CMK (cell line): ENCODE results near the gene CEP104.

ENCODE experiments used
- DNase-seq: peaks from one replicate; pipeline ENCODE4 v3.0.0-alpha.2; 2010; ENCODE audit warnings: low read depth

CEP104 gene

GRCh38 chr1:3868464-3869006, 11.5 kb upstream of the CEP104 start:
- DNase-seq: no peak

- DNase-seq: no peak
Observed at GRCh38 chr1:3865606-3866160, 8.7 kb upstream of the CEP104 start.

- no peak for DNase-seq
Observed at GRCh38 chr1:3864884-3865283, 7.9 kb upstream of the CEP104 start.

GRCh38 chr1:3863231-3863935, 6.4 kb upstream of the CEP104 start:
- no peak for DNase-seq

- peak; percentile 33 for DNase-seq
Observed at GRCh38 chr1:3858231-3858981, 1.4 kb upstream of the CEP104 start.

- no peak for DNase-seq
Observed at GRCh38 chr1:3857791-3858129, 749 bp upstream of the CEP104 start.

- DNase-seq: no peak
Observed at GRCh38 chr1:3852711-3853485, 4.1 kb downstream of the CEP104 start.

- no peak for DNase-seq
Observed at GRCh38 chr1:3852091-3852490, 4.9 kb downstream of the CEP104 start.

- DNase-seq: no peak
Observed at GRCh38 chr1:3851292-3851691, 5.7 kb downstream of the CEP104 start.

GRCh38 chr1:3850857-3851256, 6.2 kb downstream of the CEP104 start:
- no peak for DNase-seq

- DNase-seq: no peak
Observed at GRCh38 chr1:3847081-3847480, 9.9 kb downstream of the CEP104 start.

- no peak for DNase-seq
Observed at GRCh38 chr1:3846541-3846940, 10.5 kb downstream of the CEP104 start.

- no peak for DNase-seq
Observed at GRCh38 chr1:3842912-3843311, 14.1 kb downstream of the CEP104 start.

- DNase-seq: no peak
Observed at GRCh38 chr1:3841491-3841890, 15.5 kb downstream of the CEP104 start.

- no peak for DNase-seq
Observed at GRCh38 chr1:3838788-3839187, 18.2 kb downstream of the CEP104 start.

GRCh38 chr1:3837685-3838084, 19.3 kb downstream of the CEP104 start:
- no peak for DNase-seq

- DNase-seq: no peak
Observed at GRCh38 chr1:3837200-3837599, 19.8 kb downstream of the CEP104 start.

- DNase-seq: no peak
Observed at GRCh38 chr1:3836421-3836820, 20.6 kb downstream of the CEP104 start.

GRCh38 chr1:3834701-3835100, 22.3 kb downstream of the CEP104 start:
- DNase-seq: no peak

- no peak for DNase-seq
Observed at GRCh38 chr1:3831689-3832088, 25.3 kb downstream of the CEP104 start.

GRCh38 chr1:3828391-3828790, 28.6 kb downstream of the CEP104 start:
- DNase-seq: no peak

- no peak for DNase-seq
Observed at GRCh38 chr1:3827813-3828307, 29.2 kb downstream of the CEP104 start.
